AG20443 (cell line): Measurements from ENCODE around the gene BANP.
"Not testable (repeated sequence)": the region's sequence is repeated elsewhere in the genome, so short reads cannot be mapped to it uniquely, and the experiment has no call there.

Experiments
- DNase-seq: peaks from one replicate; pipeline ENCODE4 v3.0.0; 2012; ENCODE audit warnings: low spot score, mixed read lengths

Gene BANP

GRCh38 chr16:87966685-87967185, 15.5 kb downstream of the BANP start:
- DNase-seq = peak; percentile 50

GRCh38 chr16:87968541-87968940, 17.3 kb downstream of the BANP start:
- no peak for DNase-seq

- DNase-seq = peak; percentile 18
Observed at GRCh38 chr16:87970186-87970585, 19.0 kb downstream of the BANP start.

GRCh38 chr16:87971933-87972332, 20.7 kb downstream of the BANP start:
- DNase-seq = no peak

- DNase-seq = no peak
Observed at GRCh38 chr16:87973717-87974116, 22.5 kb downstream of the BANP start.

GRCh38 chr16:87974178-87974577, 22.9 kb downstream of the BANP start:
- DNase-seq = no peak

- DNase-seq = peak; percentile 26
Observed at GRCh38 chr16:87976665-87977064, 25.4 kb downstream of the BANP start.

- DNase-seq = no peak
Observed at GRCh38 chr16:87978127-87978526, 26.9 kb downstream of the BANP start.

GRCh38 chr16:87979352-87979751, 28.1 kb downstream of the BANP start:
- no peak for DNase-seq

- not testable (repeated sequence) for DNase-seq
Observed at GRCh38 chr16:87979911-87980630, 28.8 kb downstream of the BANP start.

GRCh38 chr16:87981376-87981775, 30.1 kb downstream of the BANP start:
- DNase-seq = not testable (repeated sequence)

- no peak for DNase-seq
Observed at GRCh38 chr16:87982581-87983041, 31.4 kb downstream of the BANP start.

GRCh38 chr16:87983072-87983736, 32.0 kb downstream of the BANP start:
- DNase-seq = peak; percentile 32

GRCh38 chr16:87983737-87984097, 32.5 kb downstream of the BANP start:
- DNase-seq = peak; percentile 14

- not testable (repeated sequence) for DNase-seq
Observed at GRCh38 chr16:87984180-87984579, 32.9 kb downstream of the BANP start.

GRCh38 chr16:87984632-87985267, 33.5 kb downstream of the BANP start:
- no peak for DNase-seq

- not testable (repeated sequence) for DNase-seq
Observed at GRCh38 chr16:87985493-87985892, 34.3 kb downstream of the BANP start.

- DNase-seq = peak; percentile 40
Observed at GRCh38 chr16:87986361-87986849, 35.2 kb downstream of the BANP start.

GRCh38 chr16:87988596-87988995, 37.4 kb downstream of the BANP start:
- DNase-seq = not testable (repeated sequence)

GRCh38 chr16:87990254-87990653, 39.0 kb downstream of the BANP start:
- not testable (repeated sequence) for DNase-seq

GRCh38 chr16:87992142-87992541, 40.9 kb downstream of the BANP start:
- DNase-seq = not testable (repeated sequence)

- DNase-seq = no peak
Observed at GRCh38 chr16:87993901-87994300, 42.7 kb downstream of the BANP start.

- no peak for DNase-seq
Observed at GRCh38 chr16:87995644-87996043, 44.4 kb downstream of the BANP start.
